ENCODE results near the gene CTTN. TPM values are rescaled to one million over a fixed set of nuclear protein-coding genes. Genes with fewer than 3 reads are reported as not detected.

The CTTN gene
- total RNA-seq, 4 donors from 2014 or later = 111 to 164 (median 146) TPM

- DNase-seq (ENCODE audit: extremely low spot score) = no peak
- Histone ChIP-seq H3K9me3 (no peaks in the 10 kb centered on the region), H3K27ac (replicated peaks in 1 of 4) (no peak overlapping the region), H3K4me1 (no peaks in the 10 kb centered on the region), H3K36me3 (peaks cover 82 to 99% (median 98%) of the 10 kb centered on the region in 4 donors), H3K27me3 (no peaks in the 10 kb centered on the region), H3K4me3 (no peak overlapping the region)
- intact Hi-C loops (cut with DNase I) = no loop called here
- TF ChIP-seq POLR2AphosphoS5 (IDR thresholded peaks at IDR 0.05) (no peak), CTCF (IDR thresholded peaks at IDR 0.05) (no peak), POLR2A (IDR thresholded peaks at IDR 0.05; ENCODE audit: low read depth) (no peak), EP300 (IDR thresholded peaks at IDR 0.05) (no peak)
- WGBS = 81% methylated on average over 15 of the region's 16 CpGs
Observed at GRCh38 chr11:70432065-70432464, 33.7 kb downstream of the CTTN start.

GRCh38 chr11:70432580-70432979 lies 34.3 kb downstream of the CTTN start:
- Histone ChIP-seq H3K9me3 (no peaks in the 10 kb centered on the region), H3K36me3 (peaks cover 85 to 99% (median 98%) of the 10 kb centered on the region in 4 donors), H3K27me3 (no peaks in the 10 kb centered on the region), H3K4me3 (no peak overlapping the region), H3K27ac (replicated peaks in 1 of 4) (no peak overlapping the region), H3K4me1 (no peaks in the 10 kb centered on the region)
- TF ChIP-seq POLR2A (IDR thresholded peaks at IDR 0.05; ENCODE audit: low read depth) (no peak), POLR2AphosphoS5 (IDR thresholded peaks at IDR 0.05) (no peak), CTCF (IDR thresholded peaks at IDR 0.05) (no peak), EP300 (IDR thresholded peaks at IDR 0.05) (no peak)
- WGBS = 84% methylated on average over 15 of the region's 15 CpGs
- intact Hi-C loops (cut with DNase I) = no loop called here
- no peak for DNase-seq (ENCODE audit: extremely low spot score)

GRCh38 chr11:70433038-70433437 lies 34.7 kb downstream of the CTTN start:
- no peaks in the 10 kb centered on the region for H3K4me1 ChIP-seq
- H3K36me3 ChIP-seq = peaks cover 85 to 100% (median 99%) of the 10 kb centered on the region in 4 donors
- TF ChIP-seq POLR2AphosphoS5 (IDR thresholded peaks at IDR 0.05) (no peak), CTCF (IDR thresholded peaks at IDR 0.05) (no peak)
- intact Hi-C loops (cut with DNase I) = no loop called here
- no peak overlapping the region for H3K27ac ChIP-seq (replicated peaks in 1 of 4)
- no peak overlapping the region for H3K4me3 ChIP-seq
- H3K9me3 ChIP-seq = no peaks in the 10 kb centered on the region
- WGBS = no CpG with 5 or more reads among the region's 20 CpGs
- H3K27me3 ChIP-seq = no peaks in the 10 kb centered on the region
- no peak for DNase-seq (ENCODE audit: extremely low spot score)

GRCh38 chr11:70433526-70433925 lies 35.2 kb downstream of the CTTN start:
- Histone ChIP-seq H3K36me3 (peaks cover 85 to 100% (median 97%) of the 10 kb centered on the region in 4 donors), H3K27ac (replicated peaks in 1 of 4) (no peak overlapping the region), H3K9me3 (no peaks in the 10 kb centered on the region), H3K4me3 (no peak overlapping the region), H3K4me1 (no peaks in the 10 kb centered on the region), H3K27me3 (no peaks in the 10 kb centered on the region)
- DNase-seq (ENCODE audit: extremely low spot score) = no peak
- 92% methylated on average over 13 of the region's 13 CpGs for WGBS
- intact Hi-C loops (cut with DNase I) = no loop called here
- TF ChIP-seq POLR2AphosphoS5 (IDR thresholded peaks at IDR 0.05) (no peak), CTCF (IDR thresholded peaks at IDR 0.05) (no peak), POLR2A (IDR thresholded peaks at IDR 0.05; ENCODE audit: low read depth) (no peak), EP300 (IDR thresholded peaks at IDR 0.05) (no peak)
